Measurements from ENCODE around the gene RCOR2.

The RCOR2 gene

GRCh38 chr11:63906585-63906984, 10.4 kb downstream of the RCOR2 start:
- TF ChIP-seq, protein P1, sequence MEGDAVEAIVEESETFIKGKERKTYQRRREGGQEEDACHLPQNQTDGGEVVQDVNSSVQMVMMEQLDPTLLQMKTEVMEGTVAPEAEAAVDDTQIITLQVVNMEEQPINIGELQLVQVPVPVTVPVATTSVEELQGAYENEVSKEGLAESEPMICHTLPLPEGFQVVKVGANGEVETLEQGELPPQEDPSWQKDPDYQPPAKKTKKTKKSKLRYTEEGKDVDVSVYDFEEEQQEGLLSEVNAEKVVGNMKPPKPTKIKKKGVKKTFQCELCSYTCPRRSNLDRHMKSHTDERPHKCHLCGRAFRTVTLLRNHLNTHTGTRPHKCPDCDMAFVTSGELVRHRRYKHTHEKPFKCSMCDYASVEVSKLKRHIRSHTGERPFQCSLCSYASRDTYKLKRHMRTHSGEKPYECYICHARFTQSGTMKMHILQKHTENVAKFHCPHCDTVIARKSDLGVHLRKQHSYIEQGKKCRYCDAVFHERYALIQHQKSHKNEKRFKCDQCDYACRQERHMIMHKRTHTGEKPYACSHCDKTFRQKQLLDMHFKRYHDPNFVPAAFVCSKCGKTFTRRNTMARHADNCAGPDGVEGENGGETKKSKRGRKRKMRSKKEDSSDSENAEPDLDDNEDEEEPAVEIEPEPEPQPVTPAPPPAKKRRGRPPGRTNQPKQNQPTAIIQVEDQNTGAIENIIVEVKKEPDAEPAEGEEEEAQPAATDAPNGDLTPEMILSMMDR (IDR thresholded peaks at IDR 0.05), result peak; percentile 23; the same call in 1 of the 2 replicates
- TF ChIP-seq ZFX (IDR thresholded peaks at IDR 0.05; ENCODE audit: borderline replicate concordance), result no peak
- no peak overlapping the region for H3K27ac ChIP-seq

GRCh38 chr11:63906087-63906486, 10.9 kb downstream of the RCOR2 start:
- TF ChIP-seq, protein P1 (IDR thresholded peaks at IDR 0.05), result no peak
- TF ChIP-seq ZFX (IDR thresholded peaks at IDR 0.05; ENCODE audit: borderline replicate concordance), result no peak

DNA sequence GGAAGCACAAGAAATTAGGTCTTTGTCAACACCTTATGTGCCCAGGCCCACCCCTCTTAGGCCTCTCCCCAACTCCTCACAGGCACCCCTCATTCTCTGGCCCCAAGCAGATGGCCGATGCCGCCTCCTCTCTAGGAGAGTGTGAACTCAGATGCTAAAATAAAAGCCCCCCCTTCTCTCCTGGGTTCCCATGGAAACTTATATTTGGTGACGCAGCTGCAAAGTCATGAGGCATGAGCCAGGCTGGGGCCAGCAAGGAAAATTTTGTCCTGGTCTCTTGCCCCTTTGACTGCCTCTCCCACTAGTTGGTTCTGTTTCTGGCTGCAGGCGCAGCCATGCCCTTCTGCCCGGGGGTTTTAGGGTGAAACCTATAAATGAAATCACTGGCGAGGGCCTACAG, 11.8 kb downstream of the RCOR2 start:
- no peak overlapping the region for H3K27ac ChIP-seq
- TF ChIP-seq ZFX (IDR thresholded peaks at IDR 0.05; ENCODE audit: borderline replicate concordance), result no peak
- TF ChIP-seq, protein P1 (IDR thresholded peaks at IDR 0.05), result no peak

More at GRCh38 chr11:63906087-63906486, 10.9 kb downstream of the RCOR2 start:
- H3K27ac ChIP-seq, result no peak overlapping the region

DNA sequence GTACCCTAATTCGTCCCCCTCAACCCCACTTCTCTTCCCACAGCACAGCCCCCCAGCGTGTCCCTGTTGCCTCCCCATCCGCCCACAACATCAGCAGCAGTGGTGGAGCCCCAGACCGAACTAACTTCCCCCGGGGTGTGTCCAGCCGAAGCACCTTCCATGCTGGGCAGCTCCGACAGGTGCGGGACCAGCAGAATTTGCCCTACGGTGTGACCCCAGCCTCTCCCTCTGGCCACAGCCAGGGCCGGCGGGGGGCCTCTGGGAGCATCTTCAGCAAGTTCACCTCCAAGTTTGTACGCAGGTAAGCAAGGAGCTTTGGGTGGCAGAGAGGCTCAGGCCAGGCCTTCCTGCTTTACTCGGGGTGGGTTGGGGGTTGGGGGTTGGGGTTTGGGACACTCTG, 12.2 kb downstream of the RCOR2 start:
- no peak for TF ChIP-seq ZFX (IDR thresholded peaks at IDR 0.05; ENCODE audit: borderline replicate concordance)
- TF ChIP-seq, protein P1 (IDR thresholded peaks at IDR 0.05), result no peak
- no peak overlapping the region for H3K27ac ChIP-seq

- no peak overlapping the region for H3K27ac ChIP-seq
- TF ChIP-seq ZFX (IDR thresholded peaks at IDR 0.05; ENCODE audit: borderline replicate concordance), result no peak
- TF ChIP-seq, protein P1 (IDR thresholded peaks at IDR 0.05), result no peak
These were observed 13.1 kb downstream of the RCOR2 start for GRCh38 chr11:63903884-63904283.

- TF ChIP-seq ZFX (IDR thresholded peaks at IDR 0.05; ENCODE audit: borderline replicate concordance), result no peak
- TF ChIP-seq, protein P1 (IDR thresholded peaks at IDR 0.05), result no peak; the same call in 1 of the 2 replicates
- H3K27ac ChIP-seq, result no peak overlapping the region
These were observed 15.3 kb downstream of the RCOR2 start for GRCh38 chr11:63901660-63902059.

- TF ChIP-seq, protein P1 (IDR thresholded peaks at IDR 0.05), result no peak
- TF ChIP-seq ZFX (IDR thresholded peaks at IDR 0.05; ENCODE audit: borderline replicate concordance), result no peak
These were observed 19.4 kb downstream of the RCOR2 start for GRCh38 chr11:63897459-63898146.

More at GRCh38 chr11:63897459-63898146, 19.4 kb downstream of the RCOR2 start:
- H3K27ac ChIP-seq, result no peak overlapping the region
